GM12801 (cell line): Measurements from ENCODE around the gene ULK4.

Source experiments
- TF ChIP-seq, protein P1 (sequence below): IDR thresholded peaks from one replicate; pipeline ENCODE4 v1.5.1; 2011; ENCODE audit warnings: control low read depth; ENCODE audit not compliant: insufficient read length; ENCODE audit errors: extremely low read depth

Gene ULK4

DNA sequence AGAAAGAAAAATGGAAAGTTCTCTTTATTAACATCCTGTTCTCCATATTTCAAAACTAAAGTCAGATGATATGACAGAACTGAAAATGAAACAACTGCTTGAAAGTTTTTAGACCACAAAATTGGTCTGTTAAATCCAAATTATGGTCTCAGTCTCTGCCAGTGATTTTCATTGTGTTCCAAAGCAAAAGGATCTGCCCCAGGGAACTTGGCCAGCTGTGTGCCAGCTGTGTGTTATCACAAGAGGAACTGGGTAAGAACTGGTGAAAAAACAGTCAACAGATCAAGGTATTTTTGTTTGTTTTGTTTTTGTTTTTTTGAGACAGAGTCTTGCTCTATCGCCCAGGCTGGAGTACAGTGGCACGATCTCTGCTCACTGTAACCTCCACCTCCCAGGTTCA is 439.3 kb downstream of the ULK4 start:
- TF ChIP-seq, protein P1, sequence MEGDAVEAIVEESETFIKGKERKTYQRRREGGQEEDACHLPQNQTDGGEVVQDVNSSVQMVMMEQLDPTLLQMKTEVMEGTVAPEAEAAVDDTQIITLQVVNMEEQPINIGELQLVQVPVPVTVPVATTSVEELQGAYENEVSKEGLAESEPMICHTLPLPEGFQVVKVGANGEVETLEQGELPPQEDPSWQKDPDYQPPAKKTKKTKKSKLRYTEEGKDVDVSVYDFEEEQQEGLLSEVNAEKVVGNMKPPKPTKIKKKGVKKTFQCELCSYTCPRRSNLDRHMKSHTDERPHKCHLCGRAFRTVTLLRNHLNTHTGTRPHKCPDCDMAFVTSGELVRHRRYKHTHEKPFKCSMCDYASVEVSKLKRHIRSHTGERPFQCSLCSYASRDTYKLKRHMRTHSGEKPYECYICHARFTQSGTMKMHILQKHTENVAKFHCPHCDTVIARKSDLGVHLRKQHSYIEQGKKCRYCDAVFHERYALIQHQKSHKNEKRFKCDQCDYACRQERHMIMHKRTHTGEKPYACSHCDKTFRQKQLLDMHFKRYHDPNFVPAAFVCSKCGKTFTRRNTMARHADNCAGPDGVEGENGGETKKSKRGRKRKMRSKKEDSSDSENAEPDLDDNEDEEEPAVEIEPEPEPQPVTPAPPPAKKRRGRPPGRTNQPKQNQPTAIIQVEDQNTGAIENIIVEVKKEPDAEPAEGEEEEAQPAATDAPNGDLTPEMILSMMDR, result no peak

DNA sequence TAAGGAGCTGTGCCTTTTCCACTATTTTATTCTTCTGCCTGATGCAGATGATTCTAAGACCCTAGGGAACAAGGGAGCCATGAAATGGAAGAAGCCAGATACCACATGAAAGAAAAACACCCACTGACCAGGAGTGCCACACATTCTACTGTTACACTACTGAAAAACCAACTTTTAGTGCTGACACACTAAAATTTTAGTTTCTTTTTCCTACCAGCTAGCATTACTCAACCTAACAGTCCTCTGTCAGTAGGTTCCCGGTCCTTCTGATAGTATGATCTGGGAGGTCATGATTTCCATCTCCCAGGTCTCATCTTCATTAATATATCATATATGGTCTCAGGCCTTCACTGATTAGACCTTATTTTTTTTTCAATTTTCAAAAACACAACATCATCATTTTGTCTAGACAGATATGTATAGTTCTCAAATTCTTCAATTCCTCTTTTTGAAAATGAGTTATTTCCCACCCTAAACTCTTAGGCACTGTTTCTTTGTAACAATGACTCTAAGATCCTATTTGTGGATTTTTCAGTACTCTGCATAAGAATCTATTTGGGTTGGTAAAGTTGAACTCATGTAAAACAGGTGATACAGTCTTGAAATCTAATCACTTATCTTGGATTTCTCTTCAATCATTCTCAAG is 440.8 kb downstream of the ULK4 start:
- TF ChIP-seq, protein P1, result no peak

DNA sequence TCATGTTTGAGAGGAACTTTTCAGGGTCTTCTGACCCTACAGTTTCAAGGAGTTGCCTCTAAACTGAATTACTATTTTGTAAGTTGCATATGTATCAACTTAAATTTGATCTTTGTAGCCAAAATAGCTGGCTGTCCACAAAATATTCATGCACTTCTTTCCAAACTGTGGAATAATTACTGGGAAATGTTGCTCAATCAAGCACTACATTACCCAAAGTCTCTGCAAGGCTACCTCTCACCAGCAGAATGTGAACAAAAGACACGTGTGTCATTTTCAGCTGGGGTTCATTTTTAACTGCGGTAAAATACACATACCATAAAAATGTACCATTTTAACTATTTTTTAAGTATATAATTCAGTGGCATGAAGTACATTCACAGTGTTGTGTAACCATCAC is 442.2 kb downstream of the ULK4 start:
- TF ChIP-seq, protein P1, result no peak

DNA sequence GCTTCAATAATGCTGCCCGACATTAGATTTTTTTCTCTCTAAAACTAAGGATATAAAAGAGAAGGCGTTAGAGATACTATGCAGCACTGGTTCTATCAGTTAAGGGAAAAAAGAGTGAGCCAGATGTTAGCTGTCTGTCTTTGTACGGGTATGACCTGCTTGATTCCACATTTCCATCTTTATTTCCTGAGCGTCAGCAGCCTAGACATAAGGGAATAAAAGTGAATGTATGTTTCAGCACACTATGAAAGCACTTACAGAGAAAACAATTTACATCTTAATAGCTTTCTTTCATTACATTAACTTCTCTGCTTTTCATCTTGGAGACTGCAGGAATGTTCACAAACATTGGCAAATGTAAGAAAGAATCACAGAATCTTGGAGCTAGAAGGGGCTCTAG is 443.3 kb downstream of the ULK4 start:
- TF ChIP-seq, protein P1, result no peak

DNA sequence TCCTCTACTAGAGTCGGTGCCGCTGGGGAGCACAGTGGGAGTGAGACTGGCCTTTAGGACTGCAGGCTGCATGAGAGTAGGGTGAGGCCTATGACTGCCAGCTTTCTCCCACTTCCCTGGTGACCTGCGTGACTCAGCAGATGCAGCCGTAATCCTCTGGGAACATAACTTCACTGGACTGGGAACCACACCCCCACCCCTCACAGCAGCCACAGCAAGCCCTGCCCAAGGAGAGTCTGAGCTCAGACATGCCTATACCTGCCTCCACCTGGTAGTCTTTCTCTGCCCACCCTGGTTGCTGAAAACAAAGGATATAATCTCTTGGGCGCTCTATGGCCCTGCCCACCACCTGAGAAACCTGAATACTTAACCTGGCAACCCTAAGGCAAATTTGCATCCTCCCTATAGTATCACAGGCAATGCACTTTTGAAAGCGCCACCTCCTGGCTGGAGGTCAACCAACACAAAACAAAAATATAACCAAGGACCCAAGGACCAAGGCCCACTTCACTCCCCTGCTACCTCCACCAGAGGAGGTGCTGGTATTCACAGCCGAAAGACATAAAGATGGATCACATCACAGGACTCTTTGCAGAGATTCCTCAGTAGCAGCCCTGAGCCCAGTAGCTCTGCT is 453.7 kb downstream of the ULK4 start:
- TF ChIP-seq, protein P1, result no peak

DNA sequence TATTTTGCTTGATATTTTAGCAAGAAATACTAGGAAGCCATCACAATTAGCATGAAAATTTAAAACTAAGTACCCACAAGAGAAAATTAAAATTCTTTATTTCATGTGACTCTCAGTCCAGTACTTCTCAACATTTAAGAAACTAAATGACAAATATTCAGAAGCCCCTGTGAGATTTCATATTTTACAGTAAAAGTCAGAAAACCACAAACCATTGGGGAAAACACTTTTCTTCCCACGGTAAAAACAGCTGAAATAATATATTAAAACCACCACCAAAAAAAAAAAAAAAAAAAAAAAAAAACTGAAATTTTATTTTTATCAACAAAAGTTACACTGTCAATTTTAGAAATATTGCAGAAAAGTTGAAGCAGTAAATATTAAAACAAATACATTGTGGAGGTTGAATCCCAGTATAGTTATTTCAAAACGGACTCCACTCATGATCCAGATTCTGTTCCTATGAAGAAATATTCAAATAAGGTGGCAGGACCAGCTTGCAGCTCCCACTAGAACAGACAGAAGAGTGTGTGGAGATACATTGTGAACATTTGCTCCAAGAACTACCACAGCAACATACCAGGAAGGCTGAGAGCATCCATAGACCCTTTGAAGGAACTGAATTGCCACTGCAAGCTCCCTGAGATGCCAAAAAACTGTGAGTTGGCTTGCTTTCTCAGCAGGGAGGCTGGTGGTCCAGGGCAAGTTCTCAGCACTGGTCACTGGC is 454.4 kb downstream of the ULK4 start:
- TF ChIP-seq, protein P1, result no peak

DNA sequence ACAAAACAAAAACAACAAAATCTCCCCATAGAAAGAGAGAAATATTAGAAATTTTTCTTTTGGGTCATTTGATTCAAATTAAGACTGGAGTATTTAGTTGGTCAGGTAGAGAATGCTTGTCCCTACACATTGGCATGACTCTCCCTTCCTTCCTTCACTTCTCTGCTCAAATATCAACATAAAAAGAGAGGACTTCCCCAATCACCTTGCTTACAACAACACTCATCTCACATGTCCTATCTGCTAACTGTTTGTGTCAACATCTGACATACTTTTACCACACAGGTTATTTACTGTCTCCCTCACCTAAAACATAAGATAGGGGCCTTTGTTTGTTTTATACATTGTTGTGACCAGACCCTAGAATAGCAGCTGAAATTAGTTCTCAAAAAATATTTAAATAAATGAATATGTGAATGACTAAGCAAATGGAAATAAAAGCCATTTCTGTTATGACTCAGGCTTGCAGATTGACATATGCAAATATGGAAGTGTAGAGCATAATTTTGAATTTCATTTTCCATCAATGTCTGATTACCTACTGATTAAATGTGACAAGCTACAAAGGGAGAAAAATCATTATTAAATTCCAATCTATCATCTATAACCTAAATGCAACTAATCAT is 457.8 kb downstream of the ULK4 start:
- TF ChIP-seq, protein P1, result no peak
